Ishikawa (cell line): Measurements from ENCODE around the gene KLF2.

ENCODE experiments used
- CREB1 ChIP-seq: IDR thresholded peaks from 2 replicates; pipeline ENCODE4 v1.6.1; 2012; ENCODE audit warnings: low read depth
- REST ChIP-seq: IDR thresholded peaks from 2 replicates; pipeline ENCODE4 v1.6.1; 2012; ENCODE audit warnings: low read depth, mild to moderate bottlenecking
- YY1 ChIP-seq: IDR thresholded peaks from 2 replicates; pipeline ENCODE4 v1.6.1; 2012; ENCODE audit warnings: low read depth

DNA sequence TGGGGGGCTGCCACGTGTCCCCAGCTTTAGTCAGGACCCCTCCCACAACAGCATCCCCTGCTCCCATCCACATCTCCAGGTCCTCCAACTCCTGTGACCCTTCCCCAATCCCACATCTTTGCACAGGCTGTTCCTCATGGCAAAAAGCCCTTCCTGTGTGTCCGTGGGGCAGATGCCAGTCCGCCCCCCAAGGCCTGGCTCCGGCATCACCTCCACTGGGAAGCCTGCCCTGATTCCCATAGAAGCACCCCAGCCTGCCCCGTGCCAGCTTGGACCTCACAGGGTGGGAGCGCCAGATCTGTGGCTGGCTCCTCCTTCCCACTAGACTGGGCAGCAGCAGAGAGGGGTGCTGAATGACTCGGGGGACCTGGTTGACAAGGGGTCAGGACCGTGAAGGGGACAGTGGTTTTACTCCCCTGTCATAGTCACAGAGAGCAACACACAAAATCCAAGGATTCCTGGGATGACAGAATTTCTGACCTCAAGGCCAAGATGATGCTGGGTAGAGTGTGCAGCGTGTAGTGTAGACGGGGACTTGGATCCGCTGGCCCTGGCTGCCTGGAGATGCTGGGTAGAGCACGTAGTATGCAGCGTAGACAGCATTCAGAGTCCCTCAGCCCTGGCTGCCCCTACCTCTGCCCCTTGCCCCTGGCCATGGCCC lies 13.3 kb downstream of the KLF2 start:
- TF ChIP-seq REST (no peak), YY1 (no peak), CREB1 (no peak)
